ENCODE results near the gene DRAM2. TPM values are rescaled to one million over a fixed set of nuclear protein-coding genes. Genes with fewer than 3 reads are reported as not detected.
"Not testable (repeated sequence)": the region's sequence is repeated elsewhere in the genome, so short reads cannot be mapped to it uniquely, and the experiment has no call there.

DRAM2 gene
- total RNA-seq, 1 donor from 2014 or later = 69.4 TPM

GRCh38 chr1:111085676-111086075 is 54.2 kb downstream of the DRAM2 start:
- TF ChIP-seq CTCF (IDR thresholded peaks at IDR 0.05; ENCODE audit: insufficient read depth, low read length, poor library complexity, severe bottlenecking) = no peak
- no peaks in the 10 kb centered on the region for H3K36me3 ChIP-seq (ENCODE audit: control insufficient read depth, insufficient read depth, low read length)
- no peaks in the 10 kb centered on the region for H3K27me3 ChIP-seq (ENCODE audit: control insufficient read depth, insufficient read depth, low read length)
- H3K4me3 ChIP-seq (ENCODE audit: low read depth, low read length) = no peak overlapping the region
- no peak for DNase-seq (ENCODE audit: low read depth)

- no peak for DNase-seq (ENCODE audit: low read depth)
- TF ChIP-seq CTCF (IDR thresholded peaks at IDR 0.05; ENCODE audit: insufficient read depth, low read length, poor library complexity, severe bottlenecking) = no peak
- Histone ChIP-seq H3K27me3 (ENCODE audit: control insufficient read depth, insufficient read depth, low read length) (no peaks in the 10 kb centered on the region), H3K36me3 (ENCODE audit: control insufficient read depth, insufficient read depth, low read length) (no peaks in the 10 kb centered on the region), H3K4me3 (ENCODE audit: low read depth, low read length) (no peak overlapping the region)
Observed at GRCh38 chr1:111084999-111085398, 54.9 kb downstream of the DRAM2 start.

DNA sequence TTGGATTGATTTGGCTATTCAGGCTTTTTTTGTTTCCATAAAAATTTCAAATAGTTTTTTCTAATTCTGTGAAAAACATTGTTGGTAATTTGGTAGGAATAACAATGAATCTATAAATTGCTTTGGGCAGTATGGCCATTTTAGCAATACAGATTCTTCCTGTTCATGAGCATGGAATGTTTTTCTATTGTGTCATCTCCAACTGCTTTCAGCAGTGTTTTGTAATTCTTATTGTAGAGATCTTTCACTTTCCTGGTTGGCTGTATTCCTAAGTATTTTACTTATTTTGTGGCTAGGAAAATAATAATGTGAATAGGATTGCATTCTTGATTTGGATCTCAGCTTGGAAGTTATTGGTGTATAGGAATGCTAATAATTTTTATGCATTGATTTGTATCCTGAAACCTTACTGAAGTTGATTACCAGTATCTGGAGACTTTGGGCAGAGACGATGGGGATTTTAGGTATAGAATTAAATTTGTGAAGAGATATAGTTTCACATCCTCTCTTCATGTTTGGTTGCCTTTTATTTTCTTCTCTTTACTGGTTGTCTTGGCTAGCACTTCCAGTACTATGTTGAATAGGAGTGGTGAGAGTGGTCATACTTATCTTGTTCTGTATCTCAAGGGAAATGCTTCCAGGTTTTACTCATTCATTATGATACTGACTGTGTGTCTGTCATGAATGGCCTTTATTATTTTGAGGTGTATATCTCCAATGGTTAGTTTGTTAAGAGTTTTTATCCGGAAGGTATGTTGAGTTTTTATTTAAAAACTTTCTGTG is 57.3 kb downstream of the DRAM2 start:
- DNase-seq (ENCODE audit: low read depth) = no peak
- Histone ChIP-seq H3K27me3 (ENCODE audit: control insufficient read depth, insufficient read depth, low read length) (no peaks in the 10 kb centered on the region), H3K36me3 (ENCODE audit: control insufficient read depth, insufficient read depth, low read length) (no peaks in the 10 kb centered on the region), H3K4me3 (ENCODE audit: low read depth, low read length) (no peak overlapping the region)
- no peak for TF ChIP-seq CTCF (IDR thresholded peaks at IDR 0.05; ENCODE audit: insufficient read depth, low read length, poor library complexity, severe bottlenecking)

- H3K4me3 ChIP-seq (ENCODE audit: low read depth, low read length); H3K36me3 ChIP-seq (ENCODE audit: control insufficient read depth, insufficient read depth, low read length); DNase-seq (ENCODE audit: low read depth); H3K27me3 ChIP-seq (ENCODE audit: control insufficient read depth, insufficient read depth, low read length): not testable (repeated sequence)
Observed at GRCh38 chr1:111079329-111079728, 60.6 kb downstream of the DRAM2 start.

DNA sequence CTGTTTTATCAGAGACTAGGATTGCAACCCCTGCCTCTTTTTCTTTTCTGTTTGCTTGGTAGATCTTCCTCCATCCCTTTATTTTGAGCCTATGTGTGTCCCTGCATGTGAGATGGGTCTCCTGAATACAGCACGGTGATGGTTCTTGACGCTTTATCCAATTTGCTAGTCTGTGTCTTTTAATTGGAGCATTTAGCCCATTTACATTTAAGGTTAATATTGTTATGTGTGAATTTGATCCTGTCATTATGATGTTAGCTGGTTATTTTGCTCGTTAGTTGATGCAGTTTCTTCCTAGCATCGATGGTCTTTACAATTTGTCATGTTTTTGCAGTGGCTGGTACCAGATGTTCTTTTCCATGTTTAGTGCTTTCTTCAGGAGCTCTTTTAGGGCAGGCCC is 62.6 kb downstream of the DRAM2 start:
- H3K27me3 ChIP-seq (ENCODE audit: control insufficient read depth, insufficient read depth, low read length); H3K4me3 ChIP-seq (ENCODE audit: low read depth, low read length); H3K36me3 ChIP-seq (ENCODE audit: control insufficient read depth, insufficient read depth, low read length); DNase-seq (ENCODE audit: low read depth): not testable (repeated sequence)

Other genes starting within 250 kb of the DRAM2 start
- gene LRIF1, start 176.2 kb downstream of the DRAM2 start, total RNA-seq = 26.4 and 33.1 TPM in 2 replicates
- 23.7 and 25.2 TPM in 2 replicates for gene CEPT1, start 130 bp upstream of the DRAM2 start, total RNA-seq
- 13.2 and 16.6 TPM in 2 replicates for gene DENND2D, start 60.6 kb upstream of the DRAM2 start, total RNA-seq
- gene CHI3L2, start 87.6 kb upstream of the DRAM2 start, total RNA-seq = 3.2 and 7.5 TPM in 2 replicates
- not detected in 2 replicates for gene CHIA, start 150.8 kb upstream of the DRAM2 start, total RNA-seq